ENCODE measurements around the gene IGF1R.

GRCh38 chr15:98949624-98950023, 301.3 kb downstream of the IGF1R start:
- TF ChIP-seq CTCF (IDR thresholded peaks at IDR 0.05; ENCODE audit: extremely low read depth in 1 of 2, insufficient read depth in 1 of 2, low read depth in 1 of 2, low read length in 2 of 2) (no peak), POLR2A (IDR thresholded peaks at IDR 0.05; ENCODE audit: low read depth, low read length) (no peak), MYC (IDR thresholded peaks at IDR 0.05; ENCODE audit: low read depth, low read length) (no peak), POLR2AphosphoS5 (IDR thresholded peaks at IDR 0.05; ENCODE audit: insufficient read depth, low read depth, low read length) (no peak), MAX (IDR thresholded peaks at IDR 0.05; ENCODE audit: insufficient read depth, insufficient read length) (no peak), EZH2 (IDR thresholded peaks at IDR 0.05; ENCODE audit: borderline replicate concordance, low read depth, low read length, severe bottlenecking) (no peak), FOS (IDR thresholded peaks at IDR 0.05; ENCODE audit: borderline replicate concordance, insufficient read depth, low read length) (no peak)
